GM23338 (cell line): ENCODE data around the gene NCKAP5. TPM values are rescaled to one million over a fixed set of nuclear protein-coding genes. Genes with fewer than 3 reads are reported as not detected.

Experiments used
- ATAC-seq: fragments of 200-7000 bp; cut with Tn5 transposase; 3 replicates; pipeline ENCODE4 v1.9.1; 2020
- DNase-seq: peaks from one replicate; pipeline ENCODE4 v3.0.0-alpha.2; 2015; ENCODE audit warnings: low spot score
- H2AFZ ChIP-seq: fragments of 200-600 bp; sonication (generic); 2 replicates; pipeline ENCODE4 v1.8.0; 2016; ENCODE audit warnings: antibody characterized with exemption, mild to moderate bottlenecking, moderate library complexity
- H3F3A ChIP-seq: fragments of 200-600 bp; sonication (generic); replicated peaks from 2 replicates; pipeline ENCODE4 v1.8.0; 2017; ENCODE audit warnings: antibody characterized with exemption, mixed run types, low read depth
- H3K27ac ChIP-seq: fragments of 200-600 bp; sonication (generic); 2 replicates; pipeline ENCODE4 v1.6.1; 2016; ENCODE audit warnings: low read depth
- H3K27me3 ChIP-seq: fragments of 200-600 bp; sonication (generic); 2 replicates; pipeline ENCODE4 v1.8.0; 2016; ENCODE audit warnings: mild to moderate bottlenecking, mixed run types, moderate library complexity; ENCODE audit not compliant: insufficient read depth
- H3K36me3 ChIP-seq: fragments of 200-600 bp; sonication (generic); 2 replicates; pipeline ENCODE4 v1.8.0; 2016; ENCODE audit warnings: mild to moderate bottlenecking; ENCODE audit not compliant: insufficient read depth
- H3K4me1 ChIP-seq: fragments of 200-600 bp; sonication (generic); 2 replicates; pipeline ENCODE4 v1.8.0; 2016; ENCODE audit warnings: mild to moderate bottlenecking, moderate library complexity; ENCODE audit not compliant: insufficient read depth
- H3K4me2 ChIP-seq: fragments of 200-600 bp; sonication (generic); 2 replicates; pipeline ENCODE4 v1.7.1; 2017; ENCODE audit warnings: mixed run types
- H3K4me3 ChIP-seq: fragments of 200-600 bp; sonication (generic); 2 replicates; pipeline ENCODE4 v1.6.1; 2016; ENCODE audit warnings: mixed run types
- H3K79me2 ChIP-seq: fragments of 200-600 bp; sonication (generic); replicated peaks from 2 replicates; pipeline ENCODE4 v1.8.0; 2017; ENCODE audit warnings: mild to moderate bottlenecking; ENCODE audit not compliant: insufficient read depth
- H3K9me2 ChIP-seq: fragments of 200-600 bp; sonication (generic); 2 replicates; pipeline ENCODE4 v1.8.0; 2017; ENCODE audit not compliant: insufficient read depth
- H4K20me1 ChIP-seq: fragments of 200-600 bp; sonication (generic); replicated peaks from 2 replicates; pipeline ENCODE4 v1.8.0; 2017; ENCODE audit warnings: mild to moderate bottlenecking; ENCODE audit not compliant: insufficient read depth
- H3K27ac Mint-ChIP-seq: 2 replicates; pipeline ENCODE4 v1.8.0; 2020; ENCODE audit warnings: inconsistent platforms, mild to moderate bottlenecking, moderate library complexity, mixed read lengths
- H3K27me3 Mint-ChIP-seq: 3 replicates; pipeline ENCODE4 v1.8.0; 2022; ENCODE audit warnings: low read depth, mild to moderate bottlenecking, moderate library complexity, mixed read lengths, inconsistent platforms; ENCODE audit not compliant: insufficient read depth, poor library complexity
- H3K36me3 Mint-ChIP-seq: 3 replicates; pipeline ENCODE4 v1.8.0; 2021; ENCODE audit warnings: low read depth, mild to moderate bottlenecking, inconsistent platforms, moderate library complexity, mixed read lengths
- H3K4me1 Mint-ChIP-seq: 3 replicates; pipeline ENCODE4 v1.8.0; 2020; ENCODE audit warnings: mild to moderate bottlenecking, inconsistent platforms, mixed read lengths
- H3K4me3 Mint-ChIP-seq: 3 replicates; pipeline ENCODE4 v1.8.0; 2021; ENCODE audit warnings: moderate library complexity, mild to moderate bottlenecking, inconsistent platforms, mixed read lengths
- H3K9me3 Mint-ChIP-seq: 3 replicates; pipeline ENCODE4 v1.8.0; 2020; ENCODE audit warnings: moderate library complexity, mild to moderate bottlenecking, inconsistent platforms, mixed read lengths
- EZH2 ChIP-seq: fragments of 200-600 bp; sonication (generic); IDR thresholded peaks from one replicate; pipeline ENCODE4 v1.8.0; 2017; ENCODE audit warnings: antibody characterized with exemption, mild to moderate bottlenecking, low read depth; ENCODE audit not compliant: unreplicated experiment
- JUNB ChIP-seq: IDR thresholded peaks from one replicate; pipeline ENCODE4 v1.6.1; 2016; ENCODE audit warnings: antibody characterized with exemption; ENCODE audit not compliant: unreplicated experiment
- STAT1 ChIP-seq: IDR thresholded peaks from one replicate; pipeline ENCODE4 v1.6.1; 2016; ENCODE audit warnings: antibody characterized with exemption; ENCODE audit not compliant: unreplicated experiment
- ZNF114 ChIP-seq: fragments of 250-450 bp; sonication (Bioruptor Pico); IDR thresholded peaks from 2 replicates; pipeline ENCODE4 v1.5.0; 2020; ENCODE audit warnings: mild to moderate bottlenecking, moderate library complexity
- ZNF331 ChIP-seq: fragments of 250-450 bp; sonication (Bioruptor Pico); IDR thresholded peaks from 2 replicates; pipeline ENCODE4 v1.5.0; 2020; ENCODE audit warnings: low read depth, mild to moderate bottlenecking, moderate library complexity
- polyA plus RNA-seq: library from polyadenylated mRNA; unstranded; fragments of >200 nt; fragmentation: Nextera tagmentation; extraction: Ambion mirVana; gene quantifications from 2 replicates; pipeline ENCODE4 v1.2.1, GENCODE V29; 2016
- total RNA-seq: library from RNA; depleted of rRNA; stranded (reverse); fragments of >200 nt; shearing (Covaris generic); gene quantifications from 2 replicates; pipeline ENCODE4 v1.2.3, GENCODE V29; 2014
- TF ChIP-seq, protein P1 (sequence below): IDR thresholded peaks from 2 replicates; pipeline ENCODE4 v1.6.1; 2016; ENCODE audit warnings: antibody characterized with exemption
- TF ChIP-seq, protein P2 (sequence below), 2 experiments: fragments of 200-600 bp in 1 of 2; sonication (generic) in 1 of 2; conservative IDR thresholded peaks; 2 replicates each; pipeline versions ENCODE4 v1.5.1 to v1.6.1; 2016 to 2017; ENCODE audit warnings: antibody characterized with exemption in 2 of 2, low read depth in 2 of 2, mild to moderate bottlenecking in 2 of 2, moderate library complexity in 1 of 2
- TF ChIP-seq, protein P3 (sequence below): IDR thresholded peaks from one replicate; pipeline ENCODE4 v1.6.1; 2018; ENCODE audit warnings: antibody characterized with exemption; ENCODE audit not compliant: unreplicated experiment

NCKAP5 gene
- total and polyA plus RNA-seq, 2 experiments from 2014 or later: 0.34 to 0.73 TPM

DNA sequence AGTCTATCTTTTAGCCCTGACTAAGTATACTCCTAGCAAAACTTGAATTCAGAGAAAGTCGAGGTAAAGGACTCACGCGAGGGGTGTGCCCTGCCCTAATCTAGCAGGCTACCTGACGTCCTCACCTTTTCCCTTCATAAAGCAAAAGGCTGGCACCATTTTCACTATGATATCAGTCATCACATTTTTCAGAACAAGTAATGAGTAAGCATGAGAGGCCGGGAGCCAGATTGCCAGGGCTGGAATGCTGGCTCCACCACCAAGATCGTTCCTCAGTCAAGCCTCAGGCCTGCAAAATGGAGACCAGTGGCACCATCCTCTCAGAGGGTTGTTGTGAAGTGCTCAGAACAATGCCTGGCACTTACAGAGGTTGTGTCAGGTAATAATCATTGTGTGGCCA is 18.7 kb upstream of the NCKAP5 start (continued):
- TF ChIP-seq, protein P1, sequence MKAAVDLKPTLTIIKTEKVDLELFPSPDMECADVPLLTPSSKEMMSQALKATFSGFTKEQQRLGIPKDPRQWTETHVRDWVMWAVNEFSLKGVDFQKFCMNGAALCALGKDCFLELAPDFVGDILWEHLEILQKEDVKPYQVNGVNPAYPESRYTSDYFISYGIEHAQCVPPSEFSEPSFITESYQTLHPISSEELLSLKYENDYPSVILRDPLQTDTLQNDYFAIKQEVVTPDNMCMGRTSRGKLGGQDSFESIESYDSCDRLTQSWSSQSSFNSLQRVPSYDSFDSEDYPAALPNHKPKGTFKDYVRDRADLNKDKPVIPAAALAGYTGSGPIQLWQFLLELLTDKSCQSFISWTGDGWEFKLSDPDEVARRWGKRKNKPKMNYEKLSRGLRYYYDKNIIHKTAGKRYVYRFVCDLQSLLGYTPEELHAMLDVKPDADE: no peak
- TF ChIP-seq JUNB: no peak

GRCh38 chr2:133581010-133581760 is 12.9 kb upstream of the NCKAP5 start:
- Histone ChIP-seq H3K36me3 (no peaks in the 10 kb centered on the region), H3K4me1 (peaks cover 9% of the 10 kb centered on the region), H2AFZ (no peak overlapping the region), H3F3A (no peaks in the 10 kb centered on the region), H3K27ac (no peak overlapping the region), H3K79me2 (no peaks in the 10 kb centered on the region), H3K27me3 (no peaks in the 10 kb centered on the region), H3K4me3 (no peak overlapping the region), H3K4me2 (no peak overlapping the region), H3K9me2 (no peaks in the 10 kb centered on the region; the same call in 1 of the 2 replicates), H4K20me1 (no peaks in the 10 kb centered on the region)
- DNase-seq (peak; percentile 37), ATAC-seq (peak; percentile 74)
- peaks cover 3% of the 10 kb centered on the region for H3K27me3 Mint-ChIP-seq
- TF ChIP-seq, protein P2, sequence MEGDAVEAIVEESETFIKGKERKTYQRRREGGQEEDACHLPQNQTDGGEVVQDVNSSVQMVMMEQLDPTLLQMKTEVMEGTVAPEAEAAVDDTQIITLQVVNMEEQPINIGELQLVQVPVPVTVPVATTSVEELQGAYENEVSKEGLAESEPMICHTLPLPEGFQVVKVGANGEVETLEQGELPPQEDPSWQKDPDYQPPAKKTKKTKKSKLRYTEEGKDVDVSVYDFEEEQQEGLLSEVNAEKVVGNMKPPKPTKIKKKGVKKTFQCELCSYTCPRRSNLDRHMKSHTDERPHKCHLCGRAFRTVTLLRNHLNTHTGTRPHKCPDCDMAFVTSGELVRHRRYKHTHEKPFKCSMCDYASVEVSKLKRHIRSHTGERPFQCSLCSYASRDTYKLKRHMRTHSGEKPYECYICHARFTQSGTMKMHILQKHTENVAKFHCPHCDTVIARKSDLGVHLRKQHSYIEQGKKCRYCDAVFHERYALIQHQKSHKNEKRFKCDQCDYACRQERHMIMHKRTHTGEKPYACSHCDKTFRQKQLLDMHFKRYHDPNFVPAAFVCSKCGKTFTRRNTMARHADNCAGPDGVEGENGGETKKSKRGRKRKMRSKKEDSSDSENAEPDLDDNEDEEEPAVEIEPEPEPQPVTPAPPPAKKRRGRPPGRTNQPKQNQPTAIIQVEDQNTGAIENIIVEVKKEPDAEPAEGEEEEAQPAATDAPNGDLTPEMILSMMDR (conservative IDR thresholded peaks at IDR 0.05; ENCODE audit: low read depth in 2 of 2): no peak
- no peak for TF ChIP-seq ZNF114 (CRISPR knock-in tag)
- no peak overlapping the region for H3K27ac Mint-ChIP-seq
- no peaks in the 10 kb centered on the region for H3K36me3 Mint-ChIP-seq
- H3K4me3 Mint-ChIP-seq: no peak overlapping the region
- H3K9me3 Mint-ChIP-seq: no peaks in the 10 kb centered on the region
- peaks cover 9% of the 10 kb centered on the region; the same call in 2 of the 3 replicates for H3K4me1 Mint-ChIP-seq

- DNase-seq (no peak), ATAC-seq (no peak)
- H3K4me1 ChIP-seq: peaks cover 9% of the 10 kb centered on the region
- H2AFZ ChIP-seq: 0 out of 2 replicates have a peak overlapping the region, but pooled peaks have one; percentile 28
- no peak overlapping the region for H3K27ac ChIP-seq
- H3K27me3 ChIP-seq: no peaks in the 10 kb centered on the region
- no peaks in the 10 kb centered on the region for H4K20me1 ChIP-seq
- Mint-ChIP-seq H3K4me3 (no peak overlapping the region), H3K36me3 (no peaks in the 10 kb centered on the region), H3K27ac (no peak overlapping the region), H3K27me3 (peaks cover 3% of the 10 kb centered on the region), H3K4me1 (peaks cover 9% of the 10 kb centered on the region; the same call in 2 of the 3 replicates), H3K9me3 (no peaks in the 10 kb centered on the region)
- no peak overlapping the region for H3K4me3 ChIP-seq
- H3K79me2 ChIP-seq: no peaks in the 10 kb centered on the region
- H3K4me2 ChIP-seq: no peak overlapping the region
- H3K36me3 ChIP-seq: no peaks in the 10 kb centered on the region
- H3K9me2 ChIP-seq: 0 out of 2 replicates have a peak, but pooled peaks cover 4% of the 10 kb centered on the region
- H3F3A ChIP-seq: no peaks in the 10 kb centered on the region
- TF ChIP-seq ZNF331 (CRISPR knock-in tag): no peak
- no peak for TF ChIP-seq STAT1
- TF ChIP-seq EZH2: no peak
- TF ChIP-seq, protein P3, sequence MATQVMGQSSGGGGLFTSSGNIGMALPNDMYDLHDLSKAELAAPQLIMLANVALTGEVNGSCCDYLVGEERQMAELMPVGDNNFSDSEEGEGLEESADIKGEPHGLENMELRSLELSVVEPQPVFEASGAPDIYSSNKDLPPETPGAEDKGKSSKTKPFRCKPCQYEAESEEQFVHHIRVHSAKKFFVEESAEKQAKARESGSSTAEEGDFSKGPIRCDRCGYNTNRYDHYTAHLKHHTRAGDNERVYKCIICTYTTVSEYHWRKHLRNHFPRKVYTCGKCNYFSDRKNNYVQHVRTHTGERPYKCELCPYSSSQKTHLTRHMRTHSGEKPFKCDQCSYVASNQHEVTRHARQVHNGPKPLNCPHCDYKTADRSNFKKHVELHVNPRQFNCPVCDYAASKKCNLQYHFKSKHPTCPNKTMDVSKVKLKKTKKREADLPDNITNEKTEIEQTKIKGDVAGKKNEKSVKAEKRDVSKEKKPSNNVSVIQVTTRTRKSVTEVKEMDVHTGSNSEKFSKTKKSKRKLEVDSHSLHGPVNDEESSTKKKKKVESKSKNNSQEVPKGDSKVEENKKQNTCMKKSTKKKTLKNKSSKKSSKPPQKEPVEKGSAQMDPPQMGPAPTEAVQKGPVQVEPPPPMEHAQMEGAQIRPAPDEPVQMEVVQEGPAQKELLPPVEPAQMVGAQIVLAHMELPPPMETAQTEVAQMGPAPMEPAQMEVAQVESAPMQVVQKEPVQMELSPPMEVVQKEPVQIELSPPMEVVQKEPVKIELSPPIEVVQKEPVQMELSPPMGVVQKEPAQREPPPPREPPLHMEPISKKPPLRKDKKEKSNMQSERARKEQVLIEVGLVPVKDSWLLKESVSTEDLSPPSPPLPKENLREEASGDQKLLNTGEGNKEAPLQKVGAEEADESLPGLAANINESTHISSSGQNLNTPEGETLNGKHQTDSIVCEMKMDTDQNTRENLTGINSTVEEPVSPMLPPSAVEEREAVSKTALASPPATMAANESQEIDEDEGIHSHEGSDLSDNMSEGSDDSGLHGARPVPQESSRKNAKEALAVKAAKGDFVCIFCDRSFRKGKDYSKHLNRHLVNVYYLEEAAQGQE: no peak
These were observed 11.0 kb upstream of the NCKAP5 start for GRCh38 chr2:133579274-133579673.
